Kidney (tissue), 14 donors: ENCODE results near the gene IL21R. TPM values are rescaled to one million over a fixed set of nuclear protein-coding genes. Genes with fewer than 3 reads are reported as not detected.

ENCODE experiments used
- DNase-seq, 5 donors: peaks; one replicate each; pipeline ENCODE4 v3.0.0-alpha.2; 2013 to 2020
- FAIRE-seq: peaks from 2 replicates; lab custom pipeline; 2012; peaks lifted over from hg19 to GRCh38; lab: Jason Lieb, UNC
- H3K27ac ChIP-seq, 2 donors: one replicate each; pipeline ENCODE4 v1.7.0; 2013; ENCODE audit warnings: low read depth in 2 of 2, low read length in 2 of 2, inconsistent platforms in 1 of 2
- H3K27me3 ChIP-seq: one replicate; pipeline ENCODE4 v1.7.1; 2013; ENCODE audit warnings: low read length, inconsistent platforms; ENCODE audit not compliant: control insufficient read depth, insufficient read depth
- H3K36me3 ChIP-seq, 3 donors: one replicate each; pipeline versions ENCODE4 v1.7.0 to v1.7.1; 2013; ENCODE audit warnings: low read length in 3 of 3, control low read depth in 1 of 3, inconsistent platforms in 1 of 3; ENCODE audit not compliant: insufficient read depth in 3 of 3, control insufficient read depth in 2 of 3
- H3K4me1 ChIP-seq, 3 donors: one replicate each; pipeline versions ENCODE4 v1.7.0 to v1.7.1; 2013; ENCODE audit warnings: low read length in 3 of 3, inconsistent platforms in 1 of 3, low read depth in 1 of 3; ENCODE audit not compliant: control insufficient read depth in 2 of 3, insufficient read depth in 2 of 3
- H3K4me3 ChIP-seq, 3 donors: one replicate each; pipeline versions ENCODE4 v1.7.0 to v1.8.1; 2013; ENCODE audit warnings: low read length in 3 of 3, control low read depth in 1 of 3, inconsistent platforms in 1 of 3
- H3K9ac ChIP-seq, 3 donors: one replicate each; pipeline versions ENCODE4 v1.7.0 to v1.7.1; 2013; ENCODE audit warnings: low read length in 3 of 3, control low read depth in 1 of 3, inconsistent platforms in 1 of 3
- H3K9me3 ChIP-seq, 3 donors: one replicate each; pipeline versions ENCODE4 v1.7.0 to v1.7.1; 2013; ENCODE audit warnings: low read length in 3 of 3, control low read depth in 1 of 3, inconsistent platforms in 1 of 3; ENCODE audit not compliant: control insufficient read depth in 2 of 3, insufficient read depth in 1 of 3
- CTCF ChIP-seq: IDR thresholded peaks from 3 replicates; pipeline ENCODE4 v1.5.1; 2012; ENCODE audit warnings: mild to moderate bottlenecking, moderate library complexity, borderline replicate concordance; ENCODE audit not compliant: insufficient read depth; ENCODE audit errors: extremely low read depth
- intact Hi-C: fragments of 100-400 bp; cut with DNase I; formaldehyde crosslinking; loops from one replicate; pipeline ENCODE4 v1.11.1; 2022
- polyA plus RNA-seq: library from polyadenylated mRNA; stranded (reverse); fragments of 350-450 nt; fragmentation: Illumina TruSeq; extraction: RNeasy Lipid Tissue Mini Kit (QIAGEN cat#74804); gene quantifications from one replicate; pipeline ENCODE4 v1.2.3, GENCODE V29; 2014; ENCODE audit warnings: low read depth, low replicate concordance; ENCODE audit not compliant: insufficient read depth
- total RNA-seq: library from RNA; stranded (reverse); fragmentation: NEBNext Ultra II Directional; extraction: Animal tissue kit (Norgen Biotek cat#: 25700); gene quantifications from one replicate; pipeline ENCODE4 v1.2.1, GENCODE V29; 2021
- donor health status: control.
- donor health status: control.
- donor health status: control.
- donor health status: control.
- donor health status: control.
- donor health status: DM: yes; HTN: yes; CAD: no.
- donor health status: Normal renal cell carcinoma (clear cell type).

The IL21R gene
- total and polyA plus RNA-seq, 2 donors from 2014 or later = 0.65 to 3.0 TPM

GRCh38 chr16:27448532-27449433, 46.8 kb downstream of the IL21R start:
- H3K9me3 ChIP-seq = peaks cover 0 to 14% (median 0%) of the 10 kb centered on the region in 3 donors
- intact Hi-C loops = loop anchor here (10.0 kb wide), 1 partner anchor 64 kb away; no protein-coding TSS in a partner anchor
- DNase-seq = peak in 4 of 5 donors; percentile 31 to 53 (median 41)
- H3K4me3 ChIP-seq = no peak overlapping the region
- no peak overlapping the region for H3K9ac ChIP-seq
- H3K4me1 ChIP-seq = peaks cover 0 to 12% (median 0%) of the 10 kb centered on the region in 3 donors
- H3K27me3 ChIP-seq = no peaks in the 10 kb centered on the region
- FAIRE-seq = no peak
- TF ChIP-seq CTCF = no peak
- H3K36me3 ChIP-seq = no peaks in the 10 kb centered on the region
- H3K27ac ChIP-seq = no peak overlapping the region

GRCh38 chr16:27449434-27450195, 47.6 kb downstream of the IL21R start:
- no peaks in the 10 kb centered on the region for H3K36me3 ChIP-seq
- TF ChIP-seq CTCF = no peak
- DNase-seq (peak in 3 of 5 donors; percentile 27 to 57 (median 30)), FAIRE-seq (no peak)
- H3K9ac ChIP-seq = no peak overlapping the region
- H3K27me3 ChIP-seq = no peaks in the 10 kb centered on the region
- no peak overlapping the region for H3K27ac ChIP-seq
- peaks cover 0 to 12% (median 0%) of the 10 kb centered on the region in 3 donors for H3K4me1 ChIP-seq
- intact Hi-C loops = loop anchor here (10.0 kb wide), 2 partner anchors 65 to 275 kb away; no protein-coding TSS in a partner anchor
- no peak overlapping the region for H3K4me3 ChIP-seq
- peaks cover 0 to 7% (median 0%) of the 10 kb centered on the region in 3 donors for H3K9me3 ChIP-seq

GRCh38 chr16:27450196-27450549, 48.2 kb downstream of the IL21R start:
- no peaks in the 10 kb centered on the region for H3K27me3 ChIP-seq
- intact Hi-C loops = loop anchor here (10.0 kb wide), 1 partner anchor 275 kb away; no protein-coding TSS in a partner anchor
- H3K36me3 ChIP-seq = no peaks in the 10 kb centered on the region
- no peak for DNase-seq
- H3K4me3 ChIP-seq = no peak overlapping the region
- peaks cover 0 to 3% (median 0%) of the 10 kb centered on the region in 3 donors for H3K9me3 ChIP-seq
- TF ChIP-seq CTCF = no peak
- no peak overlapping the region for H3K27ac ChIP-seq
- peaks cover 0 to 12% (median 0%) of the 10 kb centered on the region in 3 donors for H3K4me1 ChIP-seq
- no peak overlapping the region for H3K9ac ChIP-seq
- no peak for FAIRE-seq
